Measurements from ENCODE around the gene IFNL2. TPM values are rescaled to one million over a fixed set of nuclear protein-coding genes. Genes with fewer than 3 reads are reported as not detected.
"Not testable (repeated sequence)": the region's sequence is repeated elsewhere in the genome, so short reads cannot be mapped to it uniquely, and the experiment has no call there.

The IFNL2 gene
- total RNA-seq, 1 experiment from 2014 or later: not detected

DNA sequence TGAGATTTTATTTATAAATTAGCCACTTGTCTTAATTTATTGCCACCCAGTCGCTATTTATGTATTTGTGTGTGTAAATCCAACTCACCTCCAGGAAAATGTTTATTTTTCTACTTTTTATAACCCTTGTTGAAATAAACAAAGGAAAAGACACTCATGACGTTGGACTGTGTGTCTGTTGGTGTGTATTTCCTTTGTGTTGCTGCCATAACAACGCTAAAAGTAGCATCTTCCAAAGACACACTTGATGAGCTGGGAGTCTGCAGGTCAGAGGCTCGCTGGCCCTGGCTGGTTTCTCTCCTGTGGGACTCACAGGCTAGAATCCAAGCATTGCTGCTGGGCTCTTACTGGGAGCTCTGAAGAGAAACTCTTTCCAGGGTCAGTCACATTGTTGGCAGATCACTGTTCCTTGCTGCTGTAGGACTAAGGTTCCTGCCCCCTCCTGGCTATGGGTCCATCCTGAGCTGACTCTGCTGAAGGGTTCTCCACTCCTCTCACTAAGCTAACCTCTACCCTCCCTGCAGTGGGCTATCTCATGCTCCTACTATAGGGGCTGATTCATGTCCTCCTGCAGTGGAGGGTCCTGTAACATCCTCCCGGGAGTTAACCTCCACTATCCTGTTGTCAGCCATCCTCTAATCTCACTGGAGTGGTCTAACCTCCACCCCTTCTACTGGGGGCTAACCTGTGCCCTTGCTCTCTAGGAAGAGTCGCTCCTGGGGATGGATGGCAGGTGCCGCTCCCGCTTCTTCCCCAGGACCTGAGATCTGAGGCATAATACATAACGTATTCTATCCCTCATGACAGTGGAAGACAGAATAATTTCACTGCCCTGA lies 2.1 kb downstream of the IFNL2 start:
- Mint-ChIP-seq H3K4me1 (ENCODE audit: low read depth, unreplicated experiment) (no peaks in the 10 kb centered on the region), H3K36me3 (ENCODE audit: insufficient read depth, unreplicated experiment) (no peaks in the 10 kb centered on the region), H3K27me3 (ENCODE audit: unreplicated experiment) (peaks cover 40% of the 10 kb centered on the region), H3K9me3 (ENCODE audit: low read depth, unreplicated experiment) (no peaks in the 10 kb centered on the region), H3K27ac (ENCODE audit: unreplicated experiment) (no peak overlapping the region), H3K4me3 (ENCODE audit: low read depth, unreplicated experiment) (no peak overlapping the region)
- intact Hi-C loops (cut with micrococcal nuclease; ENCODE audit: unreplicated experiment): no loop called here
- TF ChIP-seq, protein P1, sequence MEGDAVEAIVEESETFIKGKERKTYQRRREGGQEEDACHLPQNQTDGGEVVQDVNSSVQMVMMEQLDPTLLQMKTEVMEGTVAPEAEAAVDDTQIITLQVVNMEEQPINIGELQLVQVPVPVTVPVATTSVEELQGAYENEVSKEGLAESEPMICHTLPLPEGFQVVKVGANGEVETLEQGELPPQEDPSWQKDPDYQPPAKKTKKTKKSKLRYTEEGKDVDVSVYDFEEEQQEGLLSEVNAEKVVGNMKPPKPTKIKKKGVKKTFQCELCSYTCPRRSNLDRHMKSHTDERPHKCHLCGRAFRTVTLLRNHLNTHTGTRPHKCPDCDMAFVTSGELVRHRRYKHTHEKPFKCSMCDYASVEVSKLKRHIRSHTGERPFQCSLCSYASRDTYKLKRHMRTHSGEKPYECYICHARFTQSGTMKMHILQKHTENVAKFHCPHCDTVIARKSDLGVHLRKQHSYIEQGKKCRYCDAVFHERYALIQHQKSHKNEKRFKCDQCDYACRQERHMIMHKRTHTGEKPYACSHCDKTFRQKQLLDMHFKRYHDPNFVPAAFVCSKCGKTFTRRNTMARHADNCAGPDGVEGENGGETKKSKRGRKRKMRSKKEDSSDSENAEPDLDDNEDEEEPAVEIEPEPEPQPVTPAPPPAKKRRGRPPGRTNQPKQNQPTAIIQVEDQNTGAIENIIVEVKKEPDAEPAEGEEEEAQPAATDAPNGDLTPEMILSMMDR (IDR thresholded peaks at IDR 0.05; ENCODE audit: unreplicated experiment): no peak
- no TSS peak for BruUV-seq (replicated peaks)
- DNase-seq: no peak
- CTCF ChIA-PET: interaction anchor here (0.6 kb wide), 3 partner anchors 18 to 362 kb away, joined by 5 read pairs; no protein-coding TSS in a partner anchor

DNA sequence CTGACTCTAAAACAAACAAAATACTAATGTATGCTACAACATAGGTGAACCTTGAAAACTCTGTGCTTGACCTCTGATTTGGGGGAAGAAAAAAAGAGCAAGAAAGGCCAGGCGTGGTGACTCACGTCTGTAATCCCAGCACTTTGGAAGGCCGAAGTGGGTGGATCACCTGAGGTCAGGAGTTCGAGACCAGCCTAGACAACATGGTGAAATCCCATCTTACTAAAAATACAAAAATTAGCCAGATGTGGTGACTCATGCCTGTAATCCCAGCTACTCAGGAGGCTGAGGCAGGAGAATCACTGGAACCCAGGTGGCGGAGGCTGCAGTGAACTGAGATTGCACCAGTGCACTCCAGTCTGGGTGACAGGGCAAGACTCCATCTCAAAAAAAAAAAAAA lies 5.7 kb downstream of the IFNL2 start:
- intact Hi-C loops (cut with micrococcal nuclease; ENCODE audit: unreplicated experiment); H3K9me3 Mint-ChIP-seq (ENCODE audit: low read depth, unreplicated experiment); CTCF ChIA-PET; H3K4me3 Mint-ChIP-seq (ENCODE audit: low read depth, unreplicated experiment); H3K4me1 Mint-ChIP-seq (ENCODE audit: low read depth, unreplicated experiment); BruUV-seq (replicated peaks); DNase-seq; H3K27ac Mint-ChIP-seq (ENCODE audit: unreplicated experiment); H3K36me3 Mint-ChIP-seq (ENCODE audit: insufficient read depth, unreplicated experiment): not testable (repeated sequence)
- H3K27me3 Mint-ChIP-seq (ENCODE audit: unreplicated experiment): peaks cover 58% of the 10 kb centered on the region

DNA sequence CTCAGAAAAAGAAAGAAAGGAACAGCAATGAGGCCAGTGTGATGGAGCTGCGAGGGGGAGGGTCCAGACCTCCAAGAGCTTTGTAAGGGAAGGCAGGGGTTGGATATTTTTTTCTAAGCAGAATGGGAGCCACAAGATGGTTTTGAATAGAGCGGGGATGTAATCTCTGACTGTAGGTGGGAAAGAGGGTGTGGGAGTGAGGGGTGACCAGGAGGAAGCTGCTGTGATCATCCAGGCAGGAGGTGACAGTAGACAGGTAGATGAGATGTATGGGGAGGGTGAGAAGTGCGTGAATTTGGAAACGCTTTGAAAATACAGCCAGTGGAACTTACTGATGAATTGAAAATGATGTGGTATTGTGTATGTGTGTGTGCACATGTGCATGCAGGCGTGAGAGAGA lies 7.4 kb downstream of the IFNL2 start:
- no peaks in the 10 kb centered on the region for H3K36me3 Mint-ChIP-seq (ENCODE audit: insufficient read depth, unreplicated experiment)
- no peak for DNase-seq
- H3K4me3 Mint-ChIP-seq (ENCODE audit: low read depth, unreplicated experiment): no peak overlapping the region
- H3K4me1 Mint-ChIP-seq (ENCODE audit: low read depth, unreplicated experiment): no peaks in the 10 kb centered on the region
- peaks cover 41% of the 10 kb centered on the region for H3K27me3 Mint-ChIP-seq (ENCODE audit: unreplicated experiment)
- intact Hi-C loops (cut with micrococcal nuclease; ENCODE audit: unreplicated experiment): no loop called here
- TF ChIP-seq, protein P1 (IDR thresholded peaks at IDR 0.05; ENCODE audit: unreplicated experiment): no peak
- H3K27ac Mint-ChIP-seq (ENCODE audit: unreplicated experiment): no peak overlapping the region
- H3K9me3 Mint-ChIP-seq (ENCODE audit: low read depth, unreplicated experiment): no peaks in the 10 kb centered on the region
- CTCF ChIA-PET: no interaction called here
- BruUV-seq (replicated peaks): no TSS peak

DNA sequence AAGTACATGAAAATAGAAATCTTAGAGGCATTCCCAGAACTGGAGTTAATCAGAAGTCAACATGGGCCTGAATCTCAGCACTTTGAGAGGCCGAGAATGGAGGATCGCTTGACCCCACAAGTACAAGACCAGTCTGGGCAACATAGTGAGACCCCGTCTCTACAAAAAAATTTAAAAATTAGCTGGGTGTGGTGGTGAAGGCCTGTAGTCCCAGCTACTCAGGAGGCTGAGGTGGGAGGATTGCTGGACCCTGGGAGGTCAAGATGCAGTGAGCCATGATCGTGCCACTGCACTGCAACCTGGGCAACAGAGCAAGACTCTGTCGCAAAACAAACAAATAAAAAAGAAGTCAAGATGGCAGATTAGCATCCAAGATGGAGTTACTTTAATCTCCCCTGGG lies 8.5 kb downstream of the IFNL2 start:
- DNase-seq: no peak
- H3K27ac Mint-ChIP-seq (ENCODE audit: unreplicated experiment): no peak overlapping the region
- TF ChIP-seq, protein P1 (IDR thresholded peaks at IDR 0.05; ENCODE audit: unreplicated experiment): no peak
- H3K4me1 Mint-ChIP-seq (ENCODE audit: low read depth, unreplicated experiment): no peaks in the 10 kb centered on the region
- intact Hi-C loops (cut with micrococcal nuclease; ENCODE audit: unreplicated experiment): no loop called here
- peaks cover 42% of the 10 kb centered on the region for H3K27me3 Mint-ChIP-seq (ENCODE audit: unreplicated experiment)
- CTCF ChIA-PET: no interaction called here
- no peaks in the 10 kb centered on the region for H3K36me3 Mint-ChIP-seq (ENCODE audit: insufficient read depth, unreplicated experiment)
- H3K4me3 Mint-ChIP-seq (ENCODE audit: low read depth, unreplicated experiment): no peak overlapping the region
- no peaks in the 10 kb centered on the region for H3K9me3 Mint-ChIP-seq (ENCODE audit: low read depth, unreplicated experiment)
- BruUV-seq (replicated peaks): no TSS peak

DNA sequence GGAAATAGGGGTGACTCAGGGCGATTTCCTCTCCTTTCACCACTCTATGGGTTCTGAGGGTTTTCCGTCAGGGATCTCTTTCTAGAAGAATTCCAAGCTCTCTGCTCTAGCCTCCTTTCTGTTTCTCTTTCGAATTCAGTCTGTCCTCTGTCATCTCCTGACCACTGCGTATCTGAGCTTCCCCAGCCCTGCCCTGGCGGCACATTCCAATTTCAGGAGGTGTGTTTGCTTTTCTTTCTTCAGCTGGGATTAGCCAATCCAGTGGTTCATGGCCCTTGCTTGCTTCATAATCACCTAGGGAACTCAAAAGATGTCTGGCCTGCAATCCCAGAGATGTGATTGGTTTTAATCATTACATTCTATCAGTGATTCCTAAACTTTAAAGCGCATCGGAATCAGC lies 9.4 kb downstream of the IFNL2 start:
- H3K4me3 Mint-ChIP-seq (ENCODE audit: low read depth, unreplicated experiment): no peak overlapping the region
- CTCF ChIA-PET: no interaction called here
- DNase-seq: peak; percentile 57
- H3K36me3 Mint-ChIP-seq (ENCODE audit: insufficient read depth, unreplicated experiment): no peaks in the 10 kb centered on the region
- peaks cover 44% of the 10 kb centered on the region for H3K27me3 Mint-ChIP-seq (ENCODE audit: unreplicated experiment)
- TF ChIP-seq, protein P1 (IDR thresholded peaks at IDR 0.05; ENCODE audit: unreplicated experiment): no peak
- no peaks in the 10 kb centered on the region for H3K9me3 Mint-ChIP-seq (ENCODE audit: low read depth, unreplicated experiment)
- intact Hi-C loops (cut with micrococcal nuclease; ENCODE audit: unreplicated experiment): no loop called here
- no peaks in the 10 kb centered on the region for H3K4me1 Mint-ChIP-seq (ENCODE audit: low read depth, unreplicated experiment)
- no peak overlapping the region for H3K27ac Mint-ChIP-seq (ENCODE audit: unreplicated experiment)
- BruUV-seq (replicated peaks): no TSS peak

All from Calu3 (cell line).